H1 (cell line): Measurements from ENCODE around the gene ZNF524. TPM values are rescaled to one million over a fixed set of nuclear protein-coding genes. Genes with fewer than 3 reads are reported as not detected.

Source experiments
- CTCF ChIA-PET: fragments of 300-600 bp; sonication (Branson Sonifier 250); formaldehyde crosslinking; loops from one replicate; lab custom pipeline; 2021; ENCODE audit not compliant: partially characterized antibody; lab: Charles Lee
- POLR2A ChIA-PET: fragments of 300-600 bp; sonication (Branson Sonifier 250); formaldehyde crosslinking; loops from one replicate; lab custom pipeline; 2021; ENCODE audit warnings: inconsistent platforms; ENCODE audit not compliant: partially characterized antibody; lab: Charles Lee
- DNase-seq, 2 experiments: peaks; one replicate each; pipeline versions ENCODE4 v3.0.0 to v3.0.0-alpha.2; 2010 to 2022; ENCODE audit warnings: low spot score in 2 of 2, low read depth in 1 of 2, mixed read lengths in 1 of 2
- FAIRE-seq: peaks from 2 replicates; lab custom pipeline; 2011; peaks lifted over from hg19 to GRCh38; lab: Jason Lieb, UNC
- H2AFZ ChIP-seq: 2 replicates; pipeline ENCODE4 v1.8.1; 2012; ENCODE audit warnings: low read length, inconsistent platforms
- H2AK5ac ChIP-seq: 2 replicates; pipeline ENCODE4 v1.6.1; 2013; ENCODE audit warnings: low read depth, low read length
- H2BK120ac ChIP-seq: replicated peaks from 2 replicates; pipeline ENCODE3; 2013; ENCODE audit warnings: low read depth, low read length, inconsistent platforms
- H2BK12ac ChIP-seq: 2 replicates; pipeline ENCODE4 v1.6.1; 2013; ENCODE audit warnings: low read depth, low read length
- H2BK15ac ChIP-seq: 2 replicates; pipeline ENCODE4 v1.6.1; 2013; ENCODE audit warnings: low read length
- H2BK20ac ChIP-seq: 2 replicates; pipeline ENCODE4 v1.6.1; 2013; ENCODE audit warnings: low read length
- H2BK5ac ChIP-seq: 2 replicates; pipeline ENCODE4 v1.6.1; 2013; ENCODE audit warnings: low read depth, low read length
- H3K14ac ChIP-seq: 2 replicates; pipeline ENCODE4 v1.6.1; 2013; ENCODE audit warnings: inconsistent platforms; ENCODE audit not compliant: insufficient read length
- H3K18ac ChIP-seq: 2 replicates; pipeline ENCODE4 v1.6.1; 2013; ENCODE audit warnings: low read length; ENCODE audit errors: extremely low read depth
- H3K23ac ChIP-seq: 2 replicates; pipeline ENCODE4 v1.6.1; 2013; ENCODE audit warnings: inconsistent platforms; ENCODE audit not compliant: insufficient read length
- H3K23me2 ChIP-seq: 2 replicates; pipeline ENCODE4 v1.6.1; 2013; ENCODE audit warnings: low read depth, low read length
- H3K27ac ChIP-seq: 2 replicates; pipeline ENCODE4 v1.6.1; 2011; ENCODE audit warnings: low read depth, low read length, inconsistent platforms
- H3K27me3 ChIP-seq, 4 experiments: replicated peaks in 1 of 4; 1 replicate in 1 of 4; 2 replicates in 3 of 4; pipeline versions ENCODE4 v1.6.1 to v1.8.1; 2011 to 2013; ENCODE audit warnings: low read length in 3 of 4, mild to moderate bottlenecking in 3 of 4, inconsistent platforms in 2 of 4, mixed read lengths in 2 of 4, moderate library complexity in 1 of 4; ENCODE audit not compliant: control insufficient read depth in 3 of 4, insufficient read depth in 3 of 4; ENCODE audit errors: extremely low read depth in 1 of 4
- H3K36me3 ChIP-seq, 4 experiments: 2 replicates each; pipeline versions ENCODE4 v1.6.1 to v1.8.1; 2011 to 2013; ENCODE audit warnings: mild to moderate bottlenecking in 4 of 4, low read length in 3 of 4, moderate library complexity in 2 of 4, control low read depth in 1 of 4, inconsistent platforms in 1 of 4; ENCODE audit not compliant: insufficient read depth in 4 of 4, control insufficient read depth in 2 of 4
- H3K4ac ChIP-seq: replicated peaks from 2 replicates; pipeline ENCODE3; 2013; ENCODE audit warnings: low read length, low read depth, mixed read lengths, inconsistent platforms; ENCODE audit not compliant: insufficient read length
- H3K4me1 ChIP-seq, 4 experiments: replicated peaks in 1 of 4; 1 replicate in 1 of 4; 2 replicates in 3 of 4; pipeline versions ENCODE4 v1.6.1 to v1.8.1; 2011 to 2013; ENCODE audit warnings: low read length in 3 of 4, inconsistent platforms in 2 of 4, mixed read lengths in 1 of 4; ENCODE audit not compliant: insufficient read depth in 4 of 4, control insufficient read depth in 3 of 4
- H3K4me2 ChIP-seq, 2 experiments: 2 replicates each; pipeline versions ENCODE4 v1.6.1 to v1.8.1; 2011 to 2013; ENCODE audit warnings: low read depth in 2 of 2, low read length in 2 of 2, control low read depth in 1 of 2, inconsistent platforms in 1 of 2, mild to moderate bottlenecking in 1 of 2; ENCODE audit not compliant: insufficient read depth in 1 of 2
- H3K4me3 ChIP-seq, 4 experiments: fragments of 200-600, 300-600 bp in 1 of 4; sonication (generic), shearing (Covaris generic), sonication (Bioruptor Twin) in 1 of 4; 2 replicates each; pipeline versions ENCODE4 v1.5.1 to v1.8.1; 2011 to 2016; ENCODE audit warnings: low read length in 4 of 4, low read depth in 3 of 4, control low read depth in 2 of 4, inconsistent platforms in 2 of 4, mild to moderate bottlenecking in 2 of 4, mixed read lengths in 1 of 4, moderate library complexity in 1 of 4; ENCODE audit not compliant: insufficient read depth in 2 of 4; ENCODE audit errors: extremely low read depth in 1 of 4
- H3K56ac ChIP-seq: replicated peaks from 2 replicates; pipeline ENCODE3; 2013; ENCODE audit warnings: low read depth, mild to moderate bottlenecking, mixed read lengths, low read length, inconsistent platforms; ENCODE audit not compliant: insufficient read length
- H3K79me1 ChIP-seq: 2 replicates; pipeline ENCODE4 v1.6.1; 2013; ENCODE audit warnings: low read depth, low read length, control low read depth
- H3K79me2 ChIP-seq, 2 experiments: 2 replicates each; pipeline versions ENCODE4 v1.6.1 to v1.8.1; 2012 to 2013; ENCODE audit warnings: low read length in 2 of 2, mild to moderate bottlenecking in 2 of 2, inconsistent platforms in 1 of 2; ENCODE audit not compliant: insufficient read depth in 2 of 2, control insufficient read depth in 1 of 2
- H3K9ac ChIP-seq, 4 experiments: replicated peaks in 1 of 4; 1 replicate in 1 of 4; 2 replicates in 3 of 4; pipeline versions ENCODE4 v1.6.1 to v1.8.1; 2011 to 2013; ENCODE audit warnings: low read depth in 3 of 4, low read length in 3 of 4, control low read depth in 2 of 4, mild to moderate bottlenecking in 2 of 4, moderate library complexity in 2 of 4, inconsistent platforms in 1 of 4; ENCODE audit errors: extremely low read depth in 1 of 4
- H3K9me3 ChIP-seq, 2 experiments: 2 replicates each; pipeline versions ENCODE4 v1.6.1 to v1.8.1; 2012 to 2013; ENCODE audit warnings: mild to moderate bottlenecking in 2 of 2, moderate library complexity in 2 of 2, control low read depth in 1 of 2, inconsistent platforms in 1 of 2, low read depth in 1 of 2, low read length in 1 of 2, mixed read lengths in 1 of 2; ENCODE audit not compliant: insufficient read depth in 2 of 2
- H4K20me1 ChIP-seq, 2 experiments: replicated peaks in 1 of 2; 2 replicates each; pipeline versions ENCODE3 to v1.8.1; 2011 to 2013; ENCODE audit warnings: inconsistent platforms in 2 of 2, low read length in 2 of 2, mild to moderate bottlenecking in 1 of 2; ENCODE audit not compliant: insufficient read depth in 2 of 2, control insufficient read depth in 1 of 2
- H4K5ac ChIP-seq: 2 replicates; pipeline ENCODE4 v1.6.1; 2013; ENCODE audit warnings: low read length, low read depth, mixed read lengths, inconsistent platforms; ENCODE audit not compliant: insufficient read length
- H4K8ac ChIP-seq: 2 replicates; pipeline ENCODE4 v1.8.0; 2013; ENCODE audit warnings: mild to moderate bottlenecking, moderate library complexity, low read length, inconsistent platforms; ENCODE audit not compliant: insufficient read depth; ENCODE audit errors: extremely low read depth
- H4K91ac ChIP-seq: replicated peaks from 2 replicates; pipeline ENCODE3; 2013; ENCODE audit warnings: low read length, mixed read lengths, inconsistent platforms; ENCODE audit not compliant: insufficient read length
- MAX ChIP-seq: IDR thresholded peaks from 2 replicates; pipeline ENCODE4 v1.6.1; 2012; ENCODE audit warnings: inconsistent platforms
- TBP ChIP-seq: IDR thresholded peaks from 2 replicates; pipeline ENCODE4 v1.6.1; 2011; ENCODE audit warnings: low read depth, low read length, improper control_type of control experiment
- WGBS, 2 experiments: shearing (Covaris generic) in 1 of 2; methylation state at CpG; one replicate each; pipeline versions ENCODE4 v1.1.6 to v1.1.7; 2013 to 2015; ENCODE audit warnings: low lambda C conversion rate in 2 of 2, mixed read lengths in 2 of 2, inconsistent platforms in 1 of 2, low coverage in 1 of 2, missing lambda C conversion rate in 1 of 2; ENCODE audit not compliant: insufficient replicate concordance in 2 of 2, insufficient coverage in 1 of 2, insufficient read length in 1 of 2; ENCODE audit errors: extremely low coverage in 1 of 2, missing lambda C conversion rate in 1 of 2; 5-methylcytosine and 5-hydroxymethylcytosine counted together
- polyA plus RNA-seq, 7 experiments: library from polyadenylated mRNA; depleted of rRNA in 3 of 7; stranded (reverse) in 5 of 7; unstranded in 2 of 7; fragments of >200 nt in 5 of 7; fragments of 200-250 nt in 2 of 7; gene quantifications; 1 replicate in 5 of 7; 2 replicates in 1 of 7; 4 replicates in 1 of 7; pipeline versions ENCODE4 v1.2.1 to v1.2.3, GENCODE V29; 2011 to 2013; ENCODE audit warnings: missing spikeins in 2 of 7, mixed read lengths in 2 of 7
- total RNA-seq: library from RNA; stranded (reverse); fragmentation: NEBNext Ultra II Directional; extraction: Animal tissue kit (Norgen Biotek cat#: 25700); gene quantifications from 2 replicates; pipeline ENCODE4 v1.2.1, GENCODE V29; 2021

ZNF524 gene
- total and polyA plus RNA-seq, 2 of the 8 experiments (the other 6 are each of a cell fraction or from before 2014, with no cell fraction given): 4.4 to 4.7 TPM

DNA sequence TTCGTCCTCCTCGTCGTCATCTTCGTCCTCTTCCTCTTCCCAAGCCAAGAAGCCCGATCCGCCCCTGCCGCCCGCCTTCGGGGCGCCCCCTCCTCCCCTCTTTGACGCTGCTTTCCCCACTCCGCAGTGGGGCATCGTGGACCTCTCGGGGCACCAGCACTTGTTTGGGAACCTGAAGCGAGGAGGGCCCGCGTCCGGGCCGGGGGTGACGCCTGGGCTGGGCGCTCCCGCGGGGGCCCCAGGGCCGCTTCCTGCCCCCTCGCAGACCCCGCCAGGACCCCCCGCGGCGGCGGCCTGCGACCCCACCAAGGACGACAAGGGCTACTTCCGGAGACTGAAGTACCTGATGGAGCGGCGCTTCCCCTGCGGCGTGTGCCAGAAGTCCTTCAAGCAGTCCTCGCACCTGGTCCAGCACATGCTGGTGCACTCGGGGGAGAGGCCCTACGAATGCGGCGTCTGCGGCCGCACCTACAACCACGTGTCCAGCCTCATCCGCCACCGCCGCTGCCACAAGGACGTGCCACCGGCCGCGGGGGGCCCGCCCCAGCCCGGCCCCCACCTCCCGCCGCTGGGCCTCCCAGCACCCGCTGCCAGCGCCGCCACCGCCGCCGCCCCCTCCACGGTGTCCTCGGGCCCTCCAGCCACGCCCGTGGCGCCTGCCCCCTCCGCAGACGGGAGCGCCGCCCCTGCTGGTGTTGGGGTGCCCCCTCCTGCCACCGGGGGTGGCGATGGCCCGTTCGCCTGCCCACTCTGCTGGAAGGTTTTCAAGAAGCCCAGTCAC is 14.0 kb downstream of the ZNF524 start:
- DNase-seq (no peak), FAIRE-seq (no peak)
- TF ChIP-seq TBP (no peak), MAX (peak; percentile 25; the same call in 1 of the 2 replicates)
- H3K18ac ChIP-seq: no peak overlapping the region
- no peak overlapping the region for H3K4me2 ChIP-seq
- no peak overlapping the region for H2BK120ac ChIP-seq
- H3K27me3 ChIP-seq: peaks cover 0 to 2% (median 0%) of the 10 kb centered on the region in 4 experiments; a peak in 1 of 7 replicates
- POLR2A ChIA-PET: interaction anchor here (1.0 to 4.3 kb wide), 3 partner anchors 7 to 206 kb away, joined by 3 to 32 read pairs (median 3); partner anchors contain the start of gene UBE2S
- no peak overlapping the region for H3K4ac ChIP-seq
- CTCF ChIA-PET: interaction anchor here (1.1 kb wide), 1 partner anchor 8 kb away, joined by 4 read pairs; the partner anchor contains the start of gene ZNF865
- no peak overlapping the region for H3K9ac ChIP-seq
- no peak overlapping the region for H4K8ac ChIP-seq
- no peak overlapping the region for H3K14ac ChIP-seq
- H2BK12ac ChIP-seq: no peak overlapping the region
- no peak overlapping the region for H4K91ac ChIP-seq
- H2BK5ac ChIP-seq: no peak overlapping the region
- WGBS, 2 experiments: 86 to 100% methylated on average over 4 to 23 of the region's 75 CpGs
- no peak overlapping the region for H2AFZ ChIP-seq
- no peaks in the 10 kb centered on the region for H3K4me1 ChIP-seq
- H3K56ac ChIP-seq: no peak overlapping the region
- H3K23ac ChIP-seq: no peak overlapping the region
- H3K9me3 ChIP-seq: no peaks in the 10 kb centered on the region; a peak in 1 of 4 replicates
- H3K4me3 ChIP-seq: no peak overlapping the region
- H3K23me2 ChIP-seq: no peaks in the 10 kb centered on the region
- no peak overlapping the region for H2BK20ac ChIP-seq
- no peak overlapping the region for H2BK15ac ChIP-seq
- H3K79me1 ChIP-seq: peaks cover 4% of the 10 kb centered on the region; the same call in 1 of the 2 replicates
- no peak overlapping the region for H3K27ac ChIP-seq
- H3K36me3 ChIP-seq: peaks cover 0 to 30% (median 4%) of the 10 kb centered on the region in 4 experiments; a peak in 5 of 8 replicates
- no peak overlapping the region for H4K5ac ChIP-seq
- no peaks in the 10 kb centered on the region for H3K79me2 ChIP-seq
- H4K20me1 ChIP-seq: peaks cover 4 to 23% of the 10 kb centered on the region in 2 experiments
- no peak overlapping the region for H2AK5ac ChIP-seq
